Measurements from ENCODE around the gene EIF6. TPM values are rescaled to one million over a fixed set of nuclear protein-coding genes. Genes with fewer than 3 reads are reported as not detected.

EIF6 gene
- total and polyA plus RNA-seq, 9 of the 15 experiments (the other 6 are each of a cell fraction or from before 2014, with no cell fraction given): 165 to 832 (median 229) TPM

- TF ChIP-seq, protein P1, sequence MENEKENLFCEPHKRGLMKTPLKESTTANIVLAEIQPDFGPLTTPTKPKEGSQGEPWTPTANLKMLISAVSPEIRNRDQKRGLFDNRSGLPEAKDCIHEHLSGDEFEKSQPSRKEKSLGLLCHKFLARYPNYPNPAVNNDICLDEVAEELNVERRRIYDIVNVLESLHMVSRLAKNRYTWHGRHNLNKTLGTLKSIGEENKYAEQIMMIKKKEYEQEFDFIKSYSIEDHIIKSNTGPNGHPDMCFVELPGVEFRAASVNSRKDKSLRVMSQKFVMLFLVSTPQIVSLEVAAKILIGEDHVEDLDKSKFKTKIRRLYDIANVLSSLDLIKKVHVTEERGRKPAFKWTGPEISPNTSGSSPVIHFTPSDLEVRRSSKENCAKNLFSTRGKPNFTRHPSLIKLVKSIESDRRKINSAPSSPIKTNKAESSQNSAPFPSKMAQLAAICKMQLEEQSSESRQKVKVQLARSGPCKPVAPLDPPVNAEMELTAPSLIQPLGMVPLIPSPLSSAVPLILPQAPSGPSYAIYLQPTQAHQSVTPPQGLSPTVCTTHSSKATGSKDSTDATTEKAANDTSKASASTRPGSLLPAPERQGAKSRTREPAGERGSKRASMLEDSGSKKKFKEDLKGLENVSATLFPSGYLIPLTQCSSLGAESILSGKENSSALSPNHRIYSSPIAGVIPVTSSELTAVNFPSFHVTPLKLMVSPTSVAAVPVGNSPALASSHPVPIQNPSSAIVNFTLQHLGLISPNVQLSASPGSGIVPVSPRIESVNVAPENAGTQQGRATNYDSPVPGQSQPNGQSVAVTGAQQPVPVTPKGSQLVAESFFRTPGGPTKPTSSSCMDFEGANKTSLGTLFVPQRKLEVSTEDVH (IDR thresholded peaks at IDR 0.05; ENCODE audit: low read depth, partially characterized antibody): no peak
- no peak for TF ChIP-seq NR2F6 (CRISPR knock-in tag; IDR thresholded peaks at IDR 0.05)
- TF ChIP-seq NONO (IDR thresholded peaks at IDR 0.05; ENCODE audit: low read depth in 2 of 2, low read length in 1 of 2): no peak
- no peak for TF ChIP-seq ZNF133 (CRISPR knock-in tag; IDR thresholded peaks at IDR 0.05)
Observed at GRCh38 chr20:35332540-35333200, 48.1 kb upstream of the EIF6 start (continued).

DNA sequence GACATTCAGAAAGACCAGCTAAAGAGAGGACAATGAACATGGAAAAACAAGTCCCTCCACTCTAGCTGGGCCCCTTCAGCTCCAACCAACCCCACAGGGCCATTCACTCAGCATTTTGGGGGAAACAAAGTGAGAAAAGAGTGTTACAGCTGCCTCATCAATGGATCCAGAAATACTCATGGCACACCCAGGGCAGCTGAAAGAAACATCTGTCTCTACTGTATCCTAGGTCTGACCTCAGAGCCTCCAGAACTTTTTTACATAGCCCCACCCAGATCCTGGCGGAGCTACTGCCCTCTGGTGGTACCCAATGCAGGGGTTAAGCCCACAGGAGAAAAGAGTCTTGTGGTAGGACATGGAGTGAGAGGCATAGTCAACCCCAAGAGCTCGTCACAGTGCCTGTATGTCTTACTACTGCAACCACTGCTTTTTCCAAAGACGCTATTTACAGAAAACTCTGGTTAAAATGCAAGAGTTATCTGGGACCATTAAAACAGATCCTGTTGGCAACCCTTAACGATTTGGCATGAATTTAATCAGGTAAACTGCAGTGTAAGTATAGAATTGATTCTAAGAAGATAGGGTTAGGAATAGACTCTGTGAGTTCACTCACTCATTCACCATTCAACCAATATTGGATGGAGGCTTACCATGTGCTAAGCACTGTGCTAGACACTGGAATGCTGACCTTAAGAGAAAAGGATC is 45.0 kb upstream of the EIF6 start:
- Histone ChIP-seq H3K27me3 (ENCODE audit: control insufficient read depth in 2 of 2, insufficient read depth in 2 of 2, low read length in 2 of 2) (no peaks in the 10 kb centered on the region), H3K9me1 (ENCODE audit: control insufficient read depth, insufficient read depth, low read length) (no peaks in the 10 kb centered on the region), H2AFZ (ENCODE audit: low read depth, low read length) (no peak overlapping the region), H3K9me3 (replicated peaks; ENCODE audit: control insufficient read depth, insufficient read depth, low read depth, low read length) (no peaks in the 10 kb centered on the region), H4K20me1 (replicated peaks; ENCODE audit: control insufficient read depth, insufficient read depth, low read length) (no peaks in the 10 kb centered on the region), H3K4me1 (replicated peaks in 1 of 2; ENCODE audit: control insufficient read depth in 2 of 2, insufficient read depth in 2 of 2, low read length in 2 of 2) (peaks cover 14 to 41% of the 10 kb centered on the region in 2 experiments), H3K9ac (ENCODE audit: insufficient read depth in 1 of 2, low read depth in 2 of 2, low read length in 2 of 2) (no peak overlapping the region), H3K36me3 (ENCODE audit: control insufficient read depth, insufficient read depth, low read length) (peaks cover 13% of the 10 kb centered on the region), H3K4me3 (no peak overlapping the region), H3K4me2 (ENCODE audit: insufficient read depth, low read length) (no peak overlapping the region), H3K27ac (ENCODE audit: extremely low read depth, low read depth, low read length) (no peak overlapping the region), H3K79me2 (ENCODE audit: control insufficient read depth, insufficient read depth, low read length) (no peaks in the 10 kb centered on the region)
- FAIRE-seq (peak; percentile 90), DNase-seq (ENCODE audit: extremely low read depth in 1 of 4, low spot score in 3 of 4) (peak; percentile 78 to 82 (median 80)), ATAC-seq (peak; percentile 98)
- intact Hi-C loops (cut with micrococcal nuclease): loop anchor here (1.0 kb wide), 1 partner anchor 25 kb away; no protein-coding TSS in a partner anchor
- in situ Hi-C loops (cut with MboI): no loop called here
- 28% methylated on average over 4 of the region's 4 CpGs for WGBS (ENCODE audit: insufficient coverage, low coverage, missing lambda C conversion rate)
- ChIA-PET CTCF (ENCODE audit: low intra/inter-chr PET ratio) (interaction anchor here (0.6 to 1.8 kb wide), 3 partner anchors 23 to 117 kb away, joined by 3 to 12 read pairs (median 3); no protein-coding TSS in a partner anchor), POLR2A (interaction anchor here (0.6 to 1.6 kb wide), 6 partner anchors 9 to 1039 kb away, joined by 3 to 6 read pairs (median 5); no protein-coding TSS in a partner anchor)
- BruUV-seq (replicated peaks): no TSS peak
- TF ChIP-seq SMARCA4 (IDR thresholded peaks at IDR 0.05) (no peak), PPARD (CRISPR knock-in tag; IDR thresholded peaks at IDR 0.05) (no peak), REST (IDR thresholded peaks at IDR 0.05; ENCODE audit: borderline replicate concordance) (peak; percentile 62), REST (CRISPR knock-in tag; IDR thresholded peaks at IDR 0.05; ENCODE audit: low read depth) (no peak)

Data from K562 (cell line).